ENCODE measurements around the gene PHACTR2.
"Not testable (repeated sequence)": the region's sequence is repeated elsewhere in the genome, so short reads cannot be mapped to it uniquely, and the experiment has no call there.

Gene PHACTR2

GRCh38 chr6:143773506-143774150 lies 95.9 kb downstream of the PHACTR2 start:
- DNase-seq: no peak

GRCh38 chr6:143774347-143774746 lies 96.6 kb downstream of the PHACTR2 start:
- no peak for DNase-seq

- DNase-seq: no peak
Measured at GRCh38 chr6:143775336-143775735, 97.6 kb downstream of the PHACTR2 start.

GRCh38 chr6:143778926-143779325 lies 101.2 kb downstream of the PHACTR2 start:
- DNase-seq: no peak

- DNase-seq: no peak
Measured at GRCh38 chr6:143782481-143782880, 104.7 kb downstream of the PHACTR2 start.

- no peak for DNase-seq
Measured at GRCh38 chr6:143783077-143783476, 105.3 kb downstream of the PHACTR2 start.

DNA sequence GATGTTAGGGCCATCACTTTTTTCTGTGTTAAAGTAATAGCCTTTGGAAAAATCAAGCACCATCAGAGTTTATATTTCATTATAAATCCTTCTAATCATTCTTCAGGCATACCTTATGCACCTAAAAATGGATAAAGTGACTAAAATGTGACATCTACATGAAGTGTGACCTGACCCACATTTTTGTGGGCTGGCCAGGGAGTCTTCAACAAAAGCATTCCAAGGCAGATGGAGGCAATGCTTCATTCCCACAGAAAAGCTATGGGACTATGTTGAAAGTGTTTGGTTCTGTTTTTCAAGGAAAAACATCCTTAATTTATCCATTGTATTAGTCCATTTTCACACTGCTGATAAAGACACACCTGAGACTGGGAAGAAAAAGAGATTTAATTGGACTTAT lies 106.6 kb downstream of the PHACTR2 start:
- no peak for DNase-seq

GRCh38 chr6:143786371-143786770 lies 108.6 kb downstream of the PHACTR2 start:
- not testable (repeated sequence) for DNase-seq

- DNase-seq: no peak
Measured at GRCh38 chr6:143792402-143793279, 114.9 kb downstream of the PHACTR2 start.

- DNase-seq: no peak
Measured at GRCh38 chr6:143793280-143793619, 115.5 kb downstream of the PHACTR2 start.

DNA sequence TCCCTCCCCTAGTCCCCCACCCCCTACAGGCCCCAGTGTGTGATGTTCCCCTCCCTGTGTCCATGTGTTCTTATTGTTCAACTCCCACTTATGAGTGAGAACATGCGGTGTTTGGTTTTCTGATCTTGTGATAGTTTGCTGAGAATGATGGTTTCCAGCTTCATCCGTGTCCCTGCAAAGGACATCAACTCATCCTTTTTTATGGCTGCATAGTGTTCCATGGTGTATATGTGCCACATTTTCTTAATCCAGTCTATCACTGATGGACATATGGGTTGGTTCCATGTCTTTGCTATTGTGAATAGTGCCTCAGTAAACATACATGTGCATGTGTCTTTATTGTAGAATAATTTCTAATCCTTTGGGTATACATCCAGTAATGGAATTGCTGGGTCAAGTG lies 118.8 kb downstream of the PHACTR2 start:
- not testable (repeated sequence) for DNase-seq

GRCh38 chr6:143798487-143798886 lies 120.7 kb downstream of the PHACTR2 start:
- not testable (repeated sequence) for DNase-seq

DNA sequence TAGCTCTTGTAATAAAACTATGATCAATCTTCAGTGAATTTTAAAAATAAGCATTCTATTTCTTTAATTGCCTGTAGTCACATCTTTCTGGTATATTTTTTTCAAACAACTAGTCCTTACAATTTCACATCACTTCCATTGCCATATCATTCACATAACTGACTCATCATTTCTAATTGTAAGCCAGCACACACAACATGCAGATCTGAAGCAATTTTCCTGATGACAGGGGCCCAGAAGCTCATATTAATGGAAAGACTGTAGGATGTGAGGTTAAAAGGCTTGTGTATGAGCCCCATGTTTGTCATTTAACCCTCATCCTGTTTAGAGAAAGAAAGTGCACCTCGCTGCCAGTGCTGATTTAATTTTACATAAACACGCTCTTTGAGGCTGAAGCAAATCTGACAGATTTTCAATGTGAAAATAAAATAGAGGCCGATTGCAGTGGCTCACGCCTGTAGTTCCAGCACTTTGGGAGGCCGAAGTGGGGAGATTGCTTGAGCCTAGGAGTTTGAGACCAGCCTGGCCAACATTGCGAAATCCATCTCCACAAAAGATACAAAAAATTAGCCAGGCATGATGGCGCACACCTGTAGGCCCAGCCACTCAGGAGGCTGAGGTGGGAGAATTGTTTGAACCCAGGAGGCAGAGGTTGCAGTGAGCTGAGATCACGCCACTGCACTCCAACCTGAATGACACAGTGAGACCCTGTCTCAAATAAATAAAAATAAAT lies 125.2 kb downstream of the PHACTR2 start:
- no peak for DNase-seq

DNA sequence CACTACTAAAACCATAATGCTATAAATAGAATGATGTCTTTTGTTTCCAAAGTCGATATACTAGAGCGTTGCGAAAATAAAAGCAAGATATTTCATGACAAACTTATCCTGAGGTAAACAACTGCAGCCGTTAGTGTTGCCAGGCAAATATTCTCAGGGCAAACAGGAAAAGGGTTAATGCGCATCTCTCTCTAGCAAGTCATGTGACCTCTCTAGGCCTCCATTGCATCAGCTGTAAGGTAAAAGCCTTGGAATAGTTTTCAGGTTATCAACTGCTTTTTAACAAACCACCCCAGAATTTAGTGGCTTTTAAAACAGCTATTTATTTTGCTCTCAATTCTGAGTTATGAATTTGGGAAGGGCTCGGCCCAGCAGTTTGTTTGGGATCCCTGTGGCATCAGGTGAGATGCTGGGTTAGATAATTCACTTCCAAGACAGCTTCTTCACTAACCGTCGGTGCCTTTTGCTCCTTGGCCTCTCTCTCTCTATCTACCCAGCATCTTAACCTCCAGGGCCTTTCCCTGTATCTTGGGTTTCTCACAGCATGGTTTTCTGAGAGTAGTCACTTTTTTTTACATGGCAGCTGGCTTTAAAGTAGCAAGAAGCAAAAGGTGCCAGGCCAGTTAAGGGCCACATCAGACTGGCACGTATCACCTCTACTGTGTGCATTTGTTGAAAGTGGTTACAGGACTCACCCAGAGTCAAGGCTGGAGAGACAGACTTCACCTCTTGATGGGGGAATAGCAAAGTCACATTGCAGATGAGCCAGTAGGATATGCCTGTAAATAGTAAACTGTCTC lies 126.2 kb downstream of the PHACTR2 start:
- no peak for DNase-seq

GRCh38 chr6:143804835-143805239 lies 127.1 kb downstream of the PHACTR2 start:
- no peak for DNase-seq

- DNase-seq: no peak
Measured at GRCh38 chr6:143806282-143807102, 128.7 kb downstream of the PHACTR2 start.

DNA sequence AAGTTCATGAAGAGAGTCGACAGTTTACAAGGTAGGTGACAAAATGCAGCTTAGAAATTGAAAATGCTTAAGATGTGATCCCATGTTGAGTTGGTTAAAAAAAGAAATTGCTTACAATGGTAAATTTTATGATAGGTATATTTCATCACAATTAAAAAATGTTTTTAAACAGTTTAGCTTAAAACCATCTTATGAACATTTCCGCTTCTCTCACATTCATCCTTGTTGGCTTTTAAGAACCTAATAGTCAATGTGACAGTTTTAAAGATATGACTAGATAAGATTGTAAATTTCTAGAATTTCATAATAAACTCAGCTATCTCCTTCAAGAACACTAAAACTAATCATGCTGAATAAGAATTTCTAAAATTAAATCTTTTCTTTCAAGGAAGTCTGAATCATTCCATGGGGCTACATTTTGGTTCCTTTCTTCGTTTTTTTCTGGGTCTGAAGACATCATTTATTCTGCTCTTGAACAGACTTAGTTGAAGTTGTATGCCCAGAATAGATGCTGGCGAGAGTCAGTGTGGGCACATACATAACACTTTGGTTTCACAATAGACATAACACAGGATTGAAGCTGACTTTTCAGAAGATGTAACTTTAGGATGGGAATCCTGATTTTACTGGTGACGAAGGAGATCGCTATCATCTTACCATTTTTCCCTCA lies 129.5 kb downstream of the PHACTR2 start:
- DNase-seq: no peak

DNA sequence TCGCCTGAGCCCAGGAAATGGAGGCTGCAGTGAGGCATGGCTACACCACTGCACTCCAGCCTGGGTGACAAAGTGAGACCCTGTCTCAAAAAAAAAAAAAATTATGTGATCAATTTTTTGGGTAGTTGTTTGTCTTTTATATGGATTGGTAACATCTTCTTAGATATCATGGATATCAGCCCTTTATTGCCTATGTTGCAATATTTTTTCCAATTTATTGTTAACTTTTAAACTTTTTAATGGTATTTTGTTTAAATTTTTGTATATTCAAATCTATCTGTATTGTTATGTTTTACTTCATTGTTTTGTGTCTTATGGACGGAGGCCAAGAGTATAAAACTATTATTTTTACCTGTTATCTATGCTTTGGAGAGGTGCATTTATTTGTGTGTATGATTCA lies 133.0 kb downstream of the PHACTR2 start:
- DNase-seq: no peak

DNA sequence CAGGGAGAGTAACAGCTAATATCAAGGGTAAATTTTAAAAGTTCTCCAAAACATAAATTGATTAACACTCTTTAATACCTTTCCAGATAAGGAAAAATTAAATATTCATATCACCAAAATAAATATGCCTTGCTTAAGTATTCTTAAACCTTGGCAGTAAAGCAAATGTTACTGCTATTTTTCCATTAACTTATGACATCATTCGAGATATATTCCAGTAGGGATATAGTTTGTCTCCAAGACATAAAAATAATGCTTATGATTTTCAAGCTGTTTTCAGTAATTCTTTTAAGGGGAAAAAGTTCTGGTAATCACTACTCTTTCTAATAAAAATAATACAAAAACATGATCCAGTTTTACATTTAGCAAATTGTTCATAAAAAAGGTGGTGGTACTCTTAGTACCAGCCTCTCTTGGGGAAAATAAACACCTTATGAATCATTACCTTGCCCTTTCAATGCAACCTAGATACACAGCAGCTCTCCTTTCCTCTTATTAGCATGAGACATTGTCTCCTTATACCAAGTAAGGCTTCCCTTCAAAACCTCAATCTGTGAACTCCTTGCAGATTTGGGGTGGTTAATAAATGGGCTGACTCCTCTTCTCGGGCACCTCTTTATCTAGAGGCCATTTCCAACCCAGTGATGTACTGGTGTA lies 133.9 kb downstream of the PHACTR2 start:
- no peak for DNase-seq

GRCh38 chr6:143817621-143818020 lies 139.9 kb downstream of the PHACTR2 start:
- no peak for DNase-seq

DNA sequence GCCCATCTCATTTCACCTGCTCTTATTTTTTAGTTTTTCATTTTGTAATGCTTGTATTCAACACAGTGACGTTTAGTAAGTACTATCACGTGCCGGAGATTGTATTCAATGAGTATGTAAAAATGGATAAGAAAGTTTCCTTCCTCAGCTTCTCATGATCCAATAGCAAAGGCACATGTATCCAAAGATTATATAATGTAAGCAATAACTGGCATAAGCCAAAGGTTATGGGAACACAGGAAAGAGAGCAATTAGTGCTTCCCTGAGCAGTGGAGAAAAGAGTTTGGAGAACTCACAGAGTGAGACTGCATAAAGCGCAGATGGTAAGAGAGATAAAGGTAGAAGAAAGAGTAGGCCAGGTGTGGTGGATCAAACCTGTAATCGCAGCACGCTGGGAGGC lies 143.6 kb downstream of the PHACTR2 start:
- DNase-seq: no peak
